GM12878 (cell line): ENCODE data around the gene TRAP1. TPM values are rescaled to one million over a fixed set of nuclear protein-coding genes. Genes with fewer than 3 reads are reported as not detected.

Experiments
- ATAC-seq: fragments of 200-7000 bp; cut with Tn5 transposase; 3 replicates; pipeline ENCODE4 v1.9.1; 2020; ENCODE audit warnings: mild to moderate bottlenecking, moderate library complexity
- BruUV-seq: library from RNA; stranded (reverse); fragments of 400-500 nt; replicated peaks from 2 replicates; lab custom pipeline; 2021; lab: Mats Ljungman, UMichigan
- CTCF ChIA-PET: fragments of 300-600 bp; sonication (Branson Sonifier 250); formaldehyde crosslinking; extraction: SDS; loops from one replicate; lab custom pipeline; 2021; ENCODE audit warnings: inconsistent platforms; lab: Yijun Ruan, JAX
- POLR2A ChIA-PET: fragments of 350-600 bp; formaldehyde crosslinking; extraction: SDS; loops from one replicate; lab custom pipeline; 2021; ENCODE audit warnings: inconsistent platforms; lab: Charles Lee
- RAD21 ChIA-PET: fragments of 300-600 bp; sonication (Branson Sonifier 250); formaldehyde crosslinking; loops from one replicate; lab custom pipeline; 2023; ENCODE audit warnings: antibody characterized with exemption; ENCODE audit not compliant: unreplicated experiment; lab: Charles Lee
- SMC1A ChIA-PET: fragments of 300-600 bp; sonication (Branson Sonifier 250); formaldehyde crosslinking; loops from one replicate; lab custom pipeline; 2023; ENCODE audit not compliant: unreplicated experiment, uncharacterized antibody; lab: Charles Lee
- DNase-seq: peaks from one replicate; pipeline ENCODE4 v3.0.0-alpha.2; 2011; ENCODE audit warnings: low read depth, low spot score
- FAIRE-seq: peaks from 3 replicates; lab custom pipeline; 2011; peaks lifted over from hg19 to GRCh38; lab: Jason Lieb, UNC
- H2AFZ ChIP-seq: 2 replicates; pipeline ENCODE4 v1.6.0; 2011; ENCODE audit warnings: low read depth, low read length, control low read depth; ENCODE audit not compliant: control insufficient read depth
- H3K27ac ChIP-seq: 2 replicates; pipeline ENCODE4 v1.5.1; 2011; ENCODE audit warnings: control low read depth; ENCODE audit not compliant: control insufficient read depth, insufficient read depth
- H3K27me3 ChIP-seq, 2 experiments: replicated peaks in 1 of 2; 2 replicates each; pipeline versions ENCODE4 v1.6.0 to v1.6.1; 2011; ENCODE audit warnings: low read length in 1 of 2; ENCODE audit not compliant: control insufficient read depth in 2 of 2, insufficient read depth in 2 of 2
- H3K36me3 ChIP-seq, 2 experiments: 2 replicates each; pipeline ENCODE4 v1.5.1; 2011; ENCODE audit warnings: low read length in 1 of 2; ENCODE audit not compliant: control insufficient read depth in 2 of 2, insufficient read depth in 2 of 2
- H3K4me1 ChIP-seq: 2 replicates; pipeline ENCODE4 v1.6.1; 2011; ENCODE audit warnings: mild to moderate bottlenecking, low read length, moderate library complexity, mixed read lengths; ENCODE audit not compliant: control insufficient read depth, insufficient read depth
- H3K4me2 ChIP-seq: 2 replicates; pipeline ENCODE4 v1.6.0; 2011; ENCODE audit warnings: control low read depth; ENCODE audit not compliant: control insufficient read depth, insufficient read depth
- H3K4me3 ChIP-seq: fragments of 200-600 bp; sonication (generic); 2 replicates; pipeline ENCODE4 v1.5.1; 2016
- H3K79me2 ChIP-seq: 2 replicates; pipeline ENCODE4 v1.6.0; 2011; ENCODE audit warnings: low read length; ENCODE audit not compliant: control insufficient read depth, insufficient read depth
- H3K9ac ChIP-seq: 2 replicates; pipeline ENCODE4 v1.8.0; 2011; ENCODE audit warnings: low read length, control low read depth, mixed read lengths; ENCODE audit not compliant: control insufficient read depth, insufficient read depth
- H3K9me3 ChIP-seq: replicated peaks from 3 replicates; pipeline ENCODE4 v1.5.1; 2011; ENCODE audit warnings: mild to moderate bottlenecking, low read length; ENCODE audit not compliant: control insufficient read depth, insufficient read depth
- H4K20me1 ChIP-seq: 2 replicates; pipeline ENCODE4 v1.6.0; 2011; ENCODE audit not compliant: control insufficient read depth, insufficient read depth
- BMI1 ChIP-seq: fragments of 450-650 bp; IDR thresholded peaks from 2 replicates; pipeline ENCODE4 v1.6.1; 2016; ENCODE audit warnings: mild to moderate bottlenecking, moderate library complexity, borderline replicate concordance
- CEBPZ ChIP-seq: fragments of 150-350 bp; IDR thresholded peaks from 2 replicates; pipeline ENCODE4 v1.6.1; 2016; ENCODE audit warnings: low read depth, low read length
- CREB1 ChIP-seq: IDR thresholded peaks from 2 replicates; pipeline ENCODE4 v1.6.1; 2012; ENCODE audit warnings: low read depth, mild to moderate bottlenecking, inconsistent platforms
- EED ChIP-seq: sonication (generic); IDR thresholded peaks from 2 replicates; pipeline ENCODE4 v1.6.1; 2016; ENCODE audit warnings: antibody characterized with exemption, low read depth
- IKZF2 ChIP-seq, 2 experiments: fragments of 450-650 bp; IDR thresholded peaks; 2 replicates each; pipeline ENCODE4 v1.6.1; 2017; ENCODE audit warnings: mild to moderate bottlenecking in 2 of 2, moderate library complexity in 2 of 2
- MAX ChIP-seq: IDR thresholded peaks from 2 replicates; pipeline ENCODE4 v1.6.1; 2012; ENCODE audit warnings: low read depth, low read length, improper control_type of control experiment
- NFXL1 ChIP-seq: fragments of 450-650 bp; IDR thresholded peaks from 2 replicates; pipeline ENCODE4 v1.6.1; 2017; ENCODE audit warnings: antibody characterized with exemption, mild to moderate bottlenecking, borderline replicate concordance
- POLR2AphosphoS5 ChIP-seq: IDR thresholded peaks from 2 replicates; pipeline ENCODE4 v1.6.1; 2011; ENCODE audit warnings: mild to moderate bottlenecking, low read length, inconsistent platforms
- RAD21 ChIP-seq: IDR thresholded peaks from 2 replicates; pipeline ENCODE4 v1.6.1; 2011; ENCODE audit warnings: mild to moderate bottlenecking, low read depth, low read length, moderate library complexity; ENCODE audit not compliant: insufficient read depth
- RBBP5 ChIP-seq: fragments of 200-600 bp; sonication (generic); conservative IDR thresholded peaks from 2 replicates; pipeline ENCODE4 v1.6.1; 2016
- SMC3 ChIP-seq: IDR thresholded peaks from 2 replicates; pipeline ENCODE4 v1.6.1; 2011; ENCODE audit warnings: low read length, improper control_type of control experiment, borderline replicate concordance
- STAT3 ChIP-seq: IDR thresholded peaks from 2 replicates; pipeline ENCODE4 v1.6.1; 2011; ENCODE audit warnings: low read depth, low read length, improper control_type of control experiment
- ZBTB33 ChIP-seq: fragments of 450-650 bp; IDR thresholded peaks from 2 replicates; pipeline ENCODE4 v1.6.1; 2017; ENCODE audit warnings: mild to moderate bottlenecking
- ZNF622 ChIP-seq: fragments of 450-650 bp; IDR thresholded peaks from 2 replicates; pipeline ENCODE4 v1.6.1; 2017; ENCODE audit warnings: mild to moderate bottlenecking, inconsistent platforms
- ZNF687 ChIP-seq: fragments of 450-650 bp; IDR thresholded peaks from 2 replicates; pipeline ENCODE4 v1.6.1; 2017; ENCODE audit warnings: mild to moderate bottlenecking, moderate library complexity
- WGBS: methylation state at CpG from one replicate; pipeline ENCODE4 v1.1.6; 2016; ENCODE audit warnings: low lambda C conversion rate; ENCODE audit not compliant: insufficient replicate concordance, insufficient coverage; ENCODE audit errors: missing lambda C conversion rate; 5-methylcytosine and 5-hydroxymethylcytosine counted together
- in situ Hi-C: fragments of 300-500 bp; cut with MboI; formaldehyde crosslinking; loops from 9 replicates; pipeline ENCODE4 v1.14.3; 2018; ENCODE audit warnings: mixed read lengths
- intact Hi-C: fragments of 100-400 bp; cut with micrococcal nuclease; formaldehyde crosslinking; loops from one replicate; pipeline ENCODE4 v1.14.2; 2022; ENCODE audit not compliant: unreplicated experiment
- polyA plus RNA-seq, 11 experiments: library from polyadenylated mRNA; depleted of rRNA in 4 of 11; unstranded in 6 of 11; stranded (reverse) in 5 of 11; fragments of >200 nt; fragmentation: Nextera tagmentation in 4 of 11; fragmentation: Illumina TruSeq in 1 of 11; extraction: Ambion mirVana in 4 of 11; extraction: Trizol in 1 of 11; gene quantifications; 1 replicate in 1 of 11; 2 replicates in 10 of 11; pipeline versions ENCODE4 v1.2.1 to v1.2.3, GENCODE V29; 2011 to 2016; ENCODE audit warnings: inconsistent platforms in 2 of 11, missing spikeins in 2 of 11, low read depth in 1 of 11
- total RNA-seq, 4 experiments: library from RNA; depleted of rRNA in 3 of 4; stranded (reverse); fragments of >200 nt in 3 of 4; fragmentation: Illumina TruSeq in 1 of 4; extraction: Trizol in 1 of 4; gene quantifications; 2 replicates each; pipeline versions ENCODE4 v1.2.1 to v1.2.3, GENCODE V29; 2013 to 2021

Gene TRAP1
- total and polyA plus RNA-seq, 10 of the 15 experiments (the other 5 are each of a cell fraction or from before 2014, with no cell fraction given): 16.3 to 442 (median 241) TPM

GRCh38 chr16:3665508-3665907 is 51.8 kb downstream of the TRAP1 start:
- CTCF ChIA-PET: no interaction called here
- in situ Hi-C loops: no loop called here
- no TSS peak for BruUV-seq
- 66% methylated on average over 6 of the region's 6 CpGs for WGBS
- SMC1A ChIA-PET: no interaction called here
- Histone ChIP-seq H3K36me3 (peaks cover 30 to 38% of the 10 kb centered on the region in 2 experiments), H3K9ac (no peak overlapping the region), H3K79me2 (no peaks in the 10 kb centered on the region), H3K27ac (no peak overlapping the region), H3K9me3 (no peaks in the 10 kb centered on the region), H2AFZ (no peak overlapping the region), H4K20me1 (no peaks in the 10 kb centered on the region), H3K4me3 (no peak overlapping the region), H3K4me1 (no peaks in the 10 kb centered on the region), H3K27me3 (no peaks in the 10 kb centered on the region), H3K4me2 (no peak overlapping the region)
- POLR2A ChIA-PET: no interaction called here
- intact Hi-C loops: loop anchor here (1.0 kb wide), 1 partner anchor 138 kb away; no protein-coding TSS in a partner anchor
- no peak for FAIRE-seq
- no peak for ATAC-seq
- RAD21 ChIA-PET: no interaction called here
- DNase-seq: no peak
- TF ChIP-seq MAX: no peak
- TF ChIP-seq STAT3: no peak
- TF ChIP-seq RBBP5: no peak
- no peak for TF ChIP-seq CREB1
- no peak for TF ChIP-seq CEBPZ
- peak; percentile 29; the same call in 1 of the 2 replicates for TF ChIP-seq RAD21
- no peak for TF ChIP-seq NFXL1
- no peak for TF ChIP-seq ZNF687
- TF ChIP-seq SMC3: peak; percentile 6; the same call in 1 of the 2 replicates
- no peak for TF ChIP-seq IKZF2 (IDR thresholded peaks at IDR 0.05)
- no peak for TF ChIP-seq ZNF622
- no peak for TF ChIP-seq BMI1
- TF ChIP-seq ZBTB33: no peak
- no peak for TF ChIP-seq POLR2AphosphoS5
- TF ChIP-seq EED: no peak
